ENCODE results near the gene HPS1.
A peak's percentile ranks its signal among the peaks of the same experiment; 100 is the strongest.
"Not testable (repeated sequence)": the region's sequence is repeated elsewhere in the genome, so short reads cannot be mapped to it uniquely, and the experiment has no call there.

The HPS1 gene

DNA sequence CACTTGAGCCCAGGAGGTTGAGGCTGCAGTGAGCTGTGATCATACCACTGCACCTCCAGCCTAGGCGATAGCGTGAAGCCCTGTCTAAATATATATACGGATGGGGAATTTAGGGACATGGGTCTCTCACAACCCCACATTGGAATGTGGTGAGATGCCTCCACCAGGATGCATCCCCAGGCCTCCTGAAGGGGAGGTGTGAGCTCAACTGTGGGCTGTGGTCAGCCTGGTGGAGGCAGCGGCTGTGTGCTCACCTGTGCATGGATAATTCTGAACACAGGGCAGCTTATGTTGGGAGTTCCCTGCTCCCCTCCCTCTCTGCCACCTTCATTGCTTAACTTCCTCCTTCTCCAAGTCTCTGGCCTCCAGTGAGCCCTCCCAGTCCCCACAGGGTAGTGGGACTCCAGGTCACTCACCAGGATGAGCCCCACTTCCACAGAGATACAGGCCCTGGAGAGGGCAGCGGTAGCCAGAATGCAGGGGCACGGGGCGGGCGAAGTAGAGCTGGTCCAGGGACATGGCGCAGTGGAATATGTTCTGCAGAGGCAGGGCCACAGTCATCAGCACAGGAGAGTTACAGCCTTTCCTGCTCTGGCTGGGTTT, 62.1 kb downstream of the HPS1 start:
- DNase-seq, result no peak

GRCh38 chr10:98383869-98384268, 62.9 kb downstream of the HPS1 start:
- no peak for DNase-seq

GRCh38 chr10:98383134-98383667, 63.5 kb downstream of the HPS1 start:
- not testable (repeated sequence) for DNase-seq

DNA sequence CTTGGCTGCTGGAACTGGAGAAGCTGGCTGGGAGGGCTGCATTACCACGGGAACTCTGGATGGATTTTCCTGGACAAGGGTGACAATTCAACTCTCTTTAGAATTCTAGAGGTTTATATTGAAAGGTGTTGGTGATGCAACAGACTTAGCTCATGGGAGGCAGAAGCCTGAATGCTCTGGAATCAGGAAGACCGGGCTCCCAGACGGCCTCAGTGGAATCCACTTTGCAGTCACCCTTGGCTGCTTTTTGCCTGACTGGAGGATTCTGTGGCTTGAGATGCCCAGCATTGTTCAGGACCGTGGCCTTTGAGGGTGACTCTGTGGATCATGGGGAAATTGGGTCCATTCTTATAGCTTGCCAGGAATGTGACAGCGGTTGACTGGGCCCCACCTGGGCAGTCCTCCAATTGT, 64.0 kb downstream of the HPS1 start:
- no peak for DNase-seq

DNA sequence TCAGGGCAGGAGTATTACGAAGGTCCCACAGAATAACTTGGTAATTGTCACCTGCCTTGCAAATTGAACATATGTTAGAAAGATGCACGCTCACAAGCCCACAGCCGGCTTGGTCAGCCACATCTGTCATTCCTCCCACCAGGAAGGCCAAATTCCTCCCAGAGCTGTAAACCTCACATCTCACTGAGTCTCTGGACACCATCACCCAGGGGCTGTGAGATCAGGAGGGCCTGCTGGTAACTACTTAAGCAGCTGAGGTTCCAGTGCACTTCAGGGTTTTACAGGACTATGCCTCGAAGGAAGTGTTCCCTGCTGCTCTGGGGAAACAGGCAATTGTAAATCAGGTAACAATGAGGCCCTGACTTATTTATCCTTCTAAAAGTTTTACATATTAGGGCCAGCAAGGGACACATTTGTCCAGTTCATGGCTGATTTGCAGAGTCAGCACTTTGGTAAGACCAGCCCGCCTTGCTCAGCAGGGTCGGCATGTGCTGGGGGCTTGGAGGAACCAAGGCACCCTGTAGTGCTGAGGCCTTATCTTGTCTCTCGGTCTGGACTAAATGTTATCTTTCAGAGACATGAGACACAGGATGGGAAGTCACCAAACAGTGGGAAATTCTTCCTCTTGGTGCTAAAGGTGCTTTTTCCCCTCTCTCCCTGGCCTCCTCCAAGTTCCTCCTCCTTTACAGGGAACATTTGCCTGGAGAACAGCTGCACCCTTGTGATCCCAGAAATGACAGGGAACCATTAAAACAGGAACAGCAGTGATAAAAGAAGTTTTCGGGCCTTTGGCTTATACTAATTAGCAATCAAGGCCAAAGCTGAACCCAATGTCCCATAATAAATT, 66.0 kb downstream of the HPS1 start:
- no peak for DNase-seq

DNA sequence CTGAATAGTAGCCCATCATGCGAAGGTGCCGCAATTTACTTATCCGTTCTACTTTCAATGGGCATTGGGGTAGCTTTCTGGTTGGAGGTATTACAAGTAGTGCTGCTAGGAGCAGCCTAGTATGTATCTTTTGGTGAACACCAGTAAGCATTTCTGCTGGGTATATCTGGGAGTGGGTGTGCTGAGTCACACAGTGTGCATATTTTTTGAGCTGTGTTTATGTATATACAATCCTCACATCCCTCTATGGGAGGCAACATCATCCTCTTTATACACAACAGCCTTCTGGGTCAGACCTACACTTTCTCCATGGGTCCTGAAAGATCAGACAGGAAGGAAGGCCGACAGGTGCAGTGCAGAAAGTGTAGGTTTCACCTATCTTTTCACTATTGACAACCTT, 68.0 kb downstream of the HPS1 start:
- no peak for DNase-seq

DNA sequence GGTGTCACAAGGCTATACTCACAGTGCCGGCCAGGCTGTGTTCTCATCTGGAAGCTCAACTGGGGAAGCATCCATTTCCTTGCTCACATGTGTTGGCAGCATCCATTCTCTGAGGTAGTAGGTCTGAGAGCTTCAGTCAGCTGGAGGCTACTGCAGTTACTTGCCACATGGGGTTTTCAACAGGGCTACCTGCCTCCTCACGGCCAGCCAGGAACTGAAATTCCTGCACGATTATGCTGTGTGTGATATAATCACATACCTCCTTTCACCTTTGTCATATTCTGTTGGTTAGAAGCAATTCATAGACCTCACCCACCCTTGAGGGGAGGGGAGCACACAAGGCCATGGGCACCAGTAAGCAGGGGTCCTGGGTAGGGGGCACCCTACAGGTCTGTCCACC, 69.2 kb downstream of the HPS1 start:
- no peak for DNase-seq

- no peak for DNase-seq
Measured at GRCh38 chr10:98377001-98377400, 69.7 kb downstream of the HPS1 start.

DNA sequence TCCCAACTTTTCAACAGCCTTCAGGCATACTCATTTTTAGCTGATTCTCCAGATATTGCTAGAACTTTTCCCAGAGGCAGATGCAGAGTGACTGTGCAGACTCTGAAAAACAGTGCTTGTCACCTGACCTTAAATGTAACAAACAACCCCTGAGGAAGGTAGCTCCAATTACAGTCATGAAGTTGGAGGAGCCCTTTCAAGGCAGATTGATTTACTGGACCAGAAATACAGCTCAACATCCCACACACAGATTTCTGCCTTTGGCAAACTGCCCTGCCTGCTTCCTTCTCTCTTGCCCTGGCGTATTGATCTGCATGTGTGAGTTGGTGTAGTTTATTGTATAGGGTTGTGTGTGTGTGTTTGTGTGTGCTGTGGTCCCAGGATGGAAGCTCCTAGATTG, 70.2 kb downstream of the HPS1 start:
- peak; percentile 6 for DNase-seq

DNA sequence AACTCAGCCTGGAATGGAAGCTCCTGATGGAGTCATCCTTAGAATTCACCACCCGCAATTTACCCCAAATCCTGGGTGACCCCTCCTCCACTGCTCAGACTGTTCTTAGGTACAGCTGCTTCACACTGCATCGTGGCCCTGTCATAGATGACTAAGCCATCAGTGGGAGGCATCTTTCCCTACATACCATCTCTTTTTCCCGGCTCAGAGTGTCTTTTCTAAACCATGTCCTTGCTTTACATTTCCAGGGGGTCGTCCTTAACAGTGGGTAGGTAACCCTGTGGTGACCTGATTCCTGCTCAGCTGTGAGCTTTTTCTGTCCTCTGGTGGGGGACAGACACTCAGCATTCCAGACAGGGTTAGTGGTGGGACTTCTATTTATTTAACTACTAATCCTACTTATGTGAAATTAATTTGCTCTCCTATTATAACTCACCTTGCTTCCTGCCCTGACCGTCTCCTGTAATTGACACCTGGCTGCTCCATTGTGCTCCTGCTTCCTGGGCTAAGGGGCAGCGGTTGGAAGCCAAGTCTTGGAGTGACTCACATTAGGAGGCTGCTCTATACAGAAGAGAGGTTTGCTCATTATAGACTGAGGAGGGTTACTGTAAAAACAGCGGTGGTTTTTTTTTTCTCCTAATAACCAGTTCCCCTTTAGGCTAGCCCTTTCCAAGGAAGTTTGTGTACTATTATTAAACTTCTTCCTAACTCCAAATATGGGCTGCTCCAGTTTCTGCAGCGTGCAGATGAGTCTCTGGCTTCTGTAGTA, 72.3 kb downstream of the HPS1 start:
- DNase-seq, result no peak

- DNase-seq, result no peak
Measured at GRCh38 chr10:98373260-98374040, 73.3 kb downstream of the HPS1 start.

DNA sequence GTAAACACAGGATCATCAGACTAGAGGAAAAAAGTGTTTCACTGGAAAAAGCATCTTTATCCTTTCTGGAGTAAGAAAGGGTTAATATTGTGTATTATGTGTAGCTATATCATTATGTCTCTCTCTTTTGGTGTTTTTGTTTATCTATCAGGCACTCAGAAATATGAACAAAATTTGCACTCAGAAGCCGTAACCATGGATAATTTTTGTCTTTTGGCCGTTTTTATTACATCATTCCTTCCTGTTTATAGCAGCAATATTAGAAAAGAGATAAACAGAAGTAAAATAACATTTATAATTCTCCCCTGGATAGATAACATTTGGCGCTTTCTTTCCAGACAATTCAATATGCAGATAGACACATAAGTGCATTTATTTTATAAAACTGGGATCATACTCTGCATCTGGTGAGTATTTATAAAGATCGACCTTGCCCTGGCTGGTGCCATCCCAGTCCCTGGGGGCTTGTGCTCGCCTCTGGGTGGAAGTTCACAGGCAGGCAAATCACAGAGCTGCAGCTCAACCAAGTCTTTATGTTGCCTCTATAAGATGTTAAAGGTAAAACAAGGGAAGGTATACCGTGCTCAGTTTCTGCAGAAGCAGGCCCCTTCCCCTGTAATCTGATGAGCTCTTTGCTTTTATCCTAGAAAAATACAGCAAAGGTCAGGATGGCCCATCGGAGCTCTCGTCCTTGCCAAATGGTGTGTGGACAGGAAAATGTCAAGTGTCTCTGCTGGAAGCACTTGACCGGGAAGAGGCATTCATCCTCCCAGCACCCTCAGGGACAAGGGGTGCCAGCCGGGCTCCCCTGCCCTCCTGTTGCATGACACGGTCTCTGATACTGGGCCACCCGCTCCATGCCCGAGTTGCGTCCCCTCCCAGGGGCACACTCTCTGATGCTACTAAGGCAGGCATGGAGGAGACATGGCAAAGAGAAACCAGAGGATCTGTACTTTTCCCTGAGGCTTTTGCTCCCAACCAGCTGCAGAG, 75.6 kb downstream of the HPS1 start:
- no peak for DNase-seq

GRCh38 chr10:98369801-98370200, 76.9 kb downstream of the HPS1 start:
- no peak for DNase-seq

DNA sequence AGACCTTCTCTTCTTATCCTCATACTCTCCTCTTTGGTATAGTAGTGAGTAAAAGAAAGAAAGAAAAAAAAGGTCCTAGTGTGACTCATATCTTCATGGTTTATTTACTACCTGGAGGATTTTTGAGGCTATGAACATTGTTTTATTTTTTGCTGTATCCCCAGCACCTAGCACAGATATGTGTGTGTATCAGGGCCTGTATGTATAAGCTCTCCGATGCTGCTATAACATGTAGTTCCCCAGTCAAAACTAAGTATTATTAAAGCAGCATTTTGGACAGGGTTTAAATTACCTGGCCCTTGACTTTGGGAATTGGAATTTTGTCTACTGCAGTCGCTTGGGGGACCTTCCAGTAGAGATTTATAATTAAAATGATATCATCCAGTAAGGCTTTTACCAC, 78.1 kb downstream of the HPS1 start:
- no peak for DNase-seq

DNA sequence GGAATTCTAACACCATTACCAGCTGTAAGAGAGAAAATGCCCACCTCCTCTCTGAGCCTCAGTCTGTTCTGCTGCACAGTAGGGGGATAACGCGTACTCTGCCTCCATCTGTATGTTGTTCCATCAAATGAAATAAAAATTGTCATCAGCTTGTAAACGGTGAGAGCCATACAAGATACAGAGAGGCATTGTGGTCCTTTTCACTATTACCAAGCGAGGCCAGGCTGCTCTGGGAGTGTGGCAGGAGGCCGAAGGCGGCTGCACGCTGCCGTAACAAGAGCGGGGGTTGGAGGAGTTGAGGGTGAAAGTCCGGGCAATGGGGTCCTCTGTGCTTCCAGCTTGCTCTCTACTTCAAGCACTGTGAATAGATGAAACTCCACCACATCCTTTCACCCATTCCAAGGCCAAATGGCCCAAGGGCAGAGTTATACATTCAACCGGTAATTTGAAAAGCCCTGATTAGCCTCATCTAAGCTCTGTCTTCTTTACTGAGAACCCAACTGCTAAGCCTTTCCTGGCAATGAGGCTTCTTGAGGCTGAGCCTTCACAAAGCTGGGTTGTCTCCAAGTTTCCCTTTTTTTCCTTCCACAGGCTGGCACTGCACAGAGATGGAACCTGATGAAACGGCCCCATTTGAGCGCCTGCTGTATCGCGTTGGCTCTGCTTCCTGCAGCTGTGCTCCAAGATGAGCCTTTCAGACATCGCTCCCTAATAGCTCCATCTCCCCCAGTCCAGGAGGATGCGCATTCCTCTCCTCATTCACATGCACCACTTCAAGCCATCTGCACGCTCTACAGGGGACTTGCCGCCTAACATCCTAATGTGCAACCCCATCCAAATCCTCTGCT, 78.9 kb downstream of the HPS1 start:
- DNase-seq, result no peak

All from NCI-H1436 (cell line).